SK-N-SH treated with all-trans-retinoic acid at 6 μM for 48 hours (cell line): ENCODE results near the gene PPP1R27.

Experiments
- ARNTL ChIP-seq: fragments of 450-650 bp; formaldehyde crosslinking; IDR thresholded peaks from 2 replicates; pipeline ENCODE4 v1.5.0; 2020; ENCODE audit warnings: low read depth, mild to moderate bottlenecking, moderate library complexity, borderline replicate concordance
- BACH2 ChIP-seq: fragments of 250-450 bp; sonication (Bioruptor Pico); IDR thresholded peaks from 2 replicates; pipeline ENCODE4 v1.9.0; 2021; ENCODE audit warnings: mild to moderate bottlenecking, borderline replicate concordance
- CREB5 ChIP-seq: fragments of 250-450 bp; sonication (Bioruptor Pico); IDR thresholded peaks from 2 replicates; pipeline ENCODE4 v1.5.1; 2020; ENCODE audit warnings: low read depth, mild to moderate bottlenecking, moderate library complexity
- CSDC2 ChIP-seq: fragments of 250-450 bp; sonication (Bioruptor Pico); IDR thresholded peaks from 2 replicates; pipeline ENCODE4 v1.5.0; 2020; ENCODE audit warnings: mild to moderate bottlenecking, moderate library complexity
- ESRRG ChIP-seq: fragments of 250-450 bp; sonication (Bioruptor Pico); IDR thresholded peaks from 2 replicates; pipeline ENCODE4 v1.6.1; 2021; ENCODE audit warnings: mild to moderate bottlenecking
- PATZ1 ChIP-seq: fragments of 250-450 bp; sonication (Bioruptor Pico); IDR thresholded peaks from 2 replicates; pipeline ENCODE4 v1.8.0; 2020; ENCODE audit warnings: mild to moderate bottlenecking, moderate library complexity, borderline replicate concordance
- POU6F1 ChIP-seq: fragments of 250-450 bp; sonication (Bioruptor Pico); IDR thresholded peaks from 2 replicates; pipeline ENCODE4 v1.8.0; 2021; ENCODE audit warnings: low read depth, mild to moderate bottlenecking, moderate library complexity, borderline replicate concordance
- RARB ChIP-seq: fragments of 250-450 bp; sonication (Bioruptor Pico); IDR thresholded peaks from 2 replicates; pipeline ENCODE4 v1.8.0; 2021; ENCODE audit warnings: mild to moderate bottlenecking, moderate library complexity
- TCF4 ChIP-seq: fragments of 250-450 bp; sonication (Bioruptor Pico); IDR thresholded peaks from 2 replicates; pipeline ENCODE4 v1.8.0; 2021; ENCODE audit warnings: mild to moderate bottlenecking, moderate library complexity, borderline replicate concordance
- TOX ChIP-seq: fragments of 250-450 bp; sonication (Bioruptor Pico); IDR thresholded peaks from 2 replicates; pipeline ENCODE4 v1.8.0; 2021; ENCODE audit warnings: mild to moderate bottlenecking, moderate library complexity, borderline replicate concordance
- ZC3H10 ChIP-seq: fragments of 250-450 bp; sonication (Bioruptor Pico); IDR thresholded peaks from 2 replicates; pipeline ENCODE4 v1.5.1; 2021; ENCODE audit warnings: mild to moderate bottlenecking, moderate library complexity
- ZNF8 ChIP-seq: fragments of 450-650 bp; formaldehyde crosslinking; IDR thresholded peaks from 2 replicates; pipeline ENCODE4 v1.5.0; 2020; ENCODE audit warnings: mild to moderate bottlenecking, moderate library complexity

GRCh38 chr17:81822996-81823819 is 11.6 kb downstream of the PPP1R27 start:
- TF ChIP-seq ZC3H10 (CRISPR knock-in tag) (no peak), TOX (no peak), BACH2 (no peak), POU6F1 (CRISPR knock-in tag) (no peak), RARB (CRISPR knock-in tag) (no peak), PATZ1 (CRISPR knock-in tag) (no peak), ZNF8 (CRISPR knock-in tag) (no peak), CSDC2 (CRISPR knock-in tag) (no peak), CREB5 (CRISPR knock-in tag) (no peak), ESRRG (CRISPR knock-in tag) (no peak), TCF4 (CRISPR knock-in tag) (no peak), ARNTL (CRISPR knock-in tag) (no peak)
